PFSK-1 (cell line): ENCODE measurements around the gene KCNMA1.

Experiments used
- FOXP2 ChIP-seq: optimal IDR thresholded peaks from 2 replicates; pipeline ENCODE3; 2011; ENCODE audit warnings: borderline replicate concordance, control low read depth, inconsistent platforms; ENCODE audit not compliant: insufficient read depth; ENCODE audit errors: extremely low read length, extremely low read depth
- POLR2AphosphoS5 ChIP-seq: IDR thresholded peaks from 2 replicates; pipeline ENCODE4 v1.6.1; 2012; ENCODE audit warnings: low read depth, mild to moderate bottlenecking, control low read depth, low read length, moderate library complexity
- REST ChIP-seq, 2 experiments: IDR thresholded peaks; 2 replicates each; pipeline versions ENCODE4 v1.6.1 to v1.8.0; 2011 to 2012; ENCODE audit warnings: low read depth in 2 of 2, low read length in 2 of 2, control low read depth in 1 of 2, inconsistent platforms in 1 of 2, mild to moderate bottlenecking in 1 of 2, moderate library complexity in 1 of 2; ENCODE audit not compliant: insufficient read depth in 1 of 2
- SIN3A ChIP-seq: IDR thresholded peaks from 2 replicates; pipeline ENCODE4 v1.6.1; 2012; ENCODE audit warnings: mild to moderate bottlenecking, low read length, moderate library complexity, borderline replicate concordance; ENCODE audit not compliant: insufficient read depth
- TAF1 ChIP-seq: IDR thresholded peaks from 2 replicates; pipeline ENCODE4 v1.6.1; 2012; ENCODE audit warnings: low read length, control low read depth, borderline replicate concordance; ENCODE audit not compliant: insufficient read depth

KCNMA1 gene

GRCh38 chr10:77002872-77003271, 634.7 kb downstream of the KCNMA1 start:
- TF ChIP-seq SIN3A: no peak
- no peak for TF ChIP-seq REST (IDR thresholded peaks at IDR 0.05; ENCODE audit: insufficient read depth in 1 of 2, low read depth in 2 of 2, low read length in 2 of 2)
- TF ChIP-seq TAF1: no peak
- TF ChIP-seq POLR2AphosphoS5: no peak
- TF ChIP-seq FOXP2: no peak

GRCh38 chr10:77001206-77001605, 636.4 kb downstream of the KCNMA1 start:
- no peak for TF ChIP-seq POLR2AphosphoS5

GRCh38 chr10:76998451-76998850, 639.2 kb downstream of the KCNMA1 start:
- TF ChIP-seq SIN3A: no peak
- TF ChIP-seq FOXP2: no peak
- TF ChIP-seq TAF1: no peak
- TF ChIP-seq REST (IDR thresholded peaks at IDR 0.05; ENCODE audit: insufficient read depth in 1 of 2, low read depth in 2 of 2, low read length in 2 of 2): no peak
- TF ChIP-seq POLR2AphosphoS5: no peak

GRCh38 chr10:76997631-76998030, 640.0 kb downstream of the KCNMA1 start:
- TF ChIP-seq POLR2AphosphoS5: no peak
- TF ChIP-seq SIN3A: no peak
- TF ChIP-seq REST (IDR thresholded peaks at IDR 0.05; ENCODE audit: insufficient read depth in 1 of 2, low read depth in 2 of 2, low read length in 2 of 2): no peak

- TF ChIP-seq POLR2AphosphoS5: no peak
- no peak for TF ChIP-seq FOXP2
- no peak for TF ChIP-seq SIN3A
- TF ChIP-seq REST (IDR thresholded peaks at IDR 0.05; ENCODE audit: insufficient read depth in 1 of 2, low read depth in 2 of 2, low read length in 2 of 2): no peak
- TF ChIP-seq TAF1: no peak
These were observed 642.6 kb downstream of the KCNMA1 start for GRCh38 chr10:76995023-76995422.

- TF ChIP-seq REST (IDR thresholded peaks at IDR 0.05; ENCODE audit: insufficient read depth in 1 of 2, low read depth in 2 of 2, low read length in 2 of 2): no peak
- no peak for TF ChIP-seq SIN3A
- TF ChIP-seq FOXP2: no peak
- no peak for TF ChIP-seq TAF1
- TF ChIP-seq POLR2AphosphoS5: no peak
These were observed 644.4 kb downstream of the KCNMA1 start for GRCh38 chr10:76993213-76993612.
